K562 (cell line): ENCODE data around the gene MED16.

Experiments used
- ATF7 ChIP-seq: fragments of 450-650 bp; IDR thresholded peaks from 2 replicates; pipeline ENCODE4 v1.7.1; 2014; ENCODE audit warnings: mild to moderate bottlenecking, moderate library complexity
- BRF1 ChIP-seq: IDR thresholded peaks from 3 replicates; pipeline ENCODE4 v1.6.1; 2011; ENCODE audit warnings: borderline replicate concordance, mild to moderate bottlenecking; ENCODE audit not compliant: insufficient read length; ENCODE audit errors: extremely low read depth
- CAMTA2 ChIP-seq: fragments of 250-450 bp; sonication (Bioruptor Pico); conservative IDR thresholded peaks from 2 replicates; pipeline ENCODE4 v1.5.1; 2022
- HNRNPLL ChIP-seq: fragments of 200-400 bp; formaldehyde crosslinking; IDR thresholded peaks from 2 replicates; pipeline ENCODE4 v1.6.1; 2017; ENCODE audit warnings: low read length, low read depth, mild to moderate bottlenecking; ENCODE audit not compliant: poor library complexity, severe bottlenecking
- MAFK ChIP-seq: IDR thresholded peaks from 2 replicates; pipeline ENCODE4 v1.6.1; 2011; ENCODE audit warnings: low read length, improper control_type of control experiment
- NR3C1 ChIP-seq: sonication (generic); formaldehyde crosslinking; IDR thresholded peaks from 2 replicates; pipeline ENCODE4 v1.8.1; 2022; ENCODE audit warnings: missing genetic modification reagents
- POLR2A ChIP-seq: fragments of 450-650 bp; conservative IDR thresholded peaks from 2 replicates; pipeline ENCODE4 v1.6.1; 2016
- POLR2AphosphoS5 ChIP-seq: IDR thresholded peaks from 2 replicates; pipeline ENCODE4 v1.6.1; 2011; ENCODE audit warnings: mild to moderate bottlenecking, low read depth, low read length, moderate library complexity; ENCODE audit not compliant: control insufficient read depth, insufficient read depth
- TF ChIP-seq, protein P1 (sequence below), 3 experiments: IDR thresholded peaks in 2 of 3; conservative IDR thresholded peaks in 1 of 3; 2 replicates each; pipeline ENCODE4 v1.5.1; 2011 to 2012; ENCODE audit warnings: low read length in 3 of 3, mild to moderate bottlenecking in 3 of 3, control low read depth in 2 of 3, improper control_type of control experiment in 1 of 3, inconsistent platforms in 1 of 3, low read depth in 1 of 3, mixed read lengths in 1 of 3, moderate library complexity in 1 of 3; ENCODE audit not compliant: insufficient read depth in 2 of 3
- TF ChIP-seq, protein P2 (sequence below), 2 experiments: fragments of 450-650 bp; formaldehyde crosslinking in 1 of 2; IDR thresholded peaks; 2 replicates each; pipeline versions ENCODE4 v1.4.0 to v1.6.1; 2014 to 2020; ENCODE audit warnings: mild to moderate bottlenecking in 2 of 2, borderline replicate concordance in 1 of 2, low read depth in 1 of 2

GRCh38 chr19:937259-937694 lies 44.3 kb upstream of the MED16 start:
- TF ChIP-seq HNRNPLL (no peak), NR3C1 (CRISPR knock-in tag) (no peak), MAFK (no peak), POLR2A (no peak), POLR2AphosphoS5 (no peak), CAMTA2 (no peak), BRF1 (no peak), ATF7 (no peak)
- TF ChIP-seq, protein P1, sequence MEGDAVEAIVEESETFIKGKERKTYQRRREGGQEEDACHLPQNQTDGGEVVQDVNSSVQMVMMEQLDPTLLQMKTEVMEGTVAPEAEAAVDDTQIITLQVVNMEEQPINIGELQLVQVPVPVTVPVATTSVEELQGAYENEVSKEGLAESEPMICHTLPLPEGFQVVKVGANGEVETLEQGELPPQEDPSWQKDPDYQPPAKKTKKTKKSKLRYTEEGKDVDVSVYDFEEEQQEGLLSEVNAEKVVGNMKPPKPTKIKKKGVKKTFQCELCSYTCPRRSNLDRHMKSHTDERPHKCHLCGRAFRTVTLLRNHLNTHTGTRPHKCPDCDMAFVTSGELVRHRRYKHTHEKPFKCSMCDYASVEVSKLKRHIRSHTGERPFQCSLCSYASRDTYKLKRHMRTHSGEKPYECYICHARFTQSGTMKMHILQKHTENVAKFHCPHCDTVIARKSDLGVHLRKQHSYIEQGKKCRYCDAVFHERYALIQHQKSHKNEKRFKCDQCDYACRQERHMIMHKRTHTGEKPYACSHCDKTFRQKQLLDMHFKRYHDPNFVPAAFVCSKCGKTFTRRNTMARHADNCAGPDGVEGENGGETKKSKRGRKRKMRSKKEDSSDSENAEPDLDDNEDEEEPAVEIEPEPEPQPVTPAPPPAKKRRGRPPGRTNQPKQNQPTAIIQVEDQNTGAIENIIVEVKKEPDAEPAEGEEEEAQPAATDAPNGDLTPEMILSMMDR (IDR thresholded peaks at IDR 0.05 in 2 of 3, conservative IDR thresholded peaks at IDR 0.05 in 1 of 3; ENCODE audit: insufficient read depth in 2 of 3, low read depth in 1 of 3, low read length in 3 of 3): no peak
- TF ChIP-seq, protein P2, sequence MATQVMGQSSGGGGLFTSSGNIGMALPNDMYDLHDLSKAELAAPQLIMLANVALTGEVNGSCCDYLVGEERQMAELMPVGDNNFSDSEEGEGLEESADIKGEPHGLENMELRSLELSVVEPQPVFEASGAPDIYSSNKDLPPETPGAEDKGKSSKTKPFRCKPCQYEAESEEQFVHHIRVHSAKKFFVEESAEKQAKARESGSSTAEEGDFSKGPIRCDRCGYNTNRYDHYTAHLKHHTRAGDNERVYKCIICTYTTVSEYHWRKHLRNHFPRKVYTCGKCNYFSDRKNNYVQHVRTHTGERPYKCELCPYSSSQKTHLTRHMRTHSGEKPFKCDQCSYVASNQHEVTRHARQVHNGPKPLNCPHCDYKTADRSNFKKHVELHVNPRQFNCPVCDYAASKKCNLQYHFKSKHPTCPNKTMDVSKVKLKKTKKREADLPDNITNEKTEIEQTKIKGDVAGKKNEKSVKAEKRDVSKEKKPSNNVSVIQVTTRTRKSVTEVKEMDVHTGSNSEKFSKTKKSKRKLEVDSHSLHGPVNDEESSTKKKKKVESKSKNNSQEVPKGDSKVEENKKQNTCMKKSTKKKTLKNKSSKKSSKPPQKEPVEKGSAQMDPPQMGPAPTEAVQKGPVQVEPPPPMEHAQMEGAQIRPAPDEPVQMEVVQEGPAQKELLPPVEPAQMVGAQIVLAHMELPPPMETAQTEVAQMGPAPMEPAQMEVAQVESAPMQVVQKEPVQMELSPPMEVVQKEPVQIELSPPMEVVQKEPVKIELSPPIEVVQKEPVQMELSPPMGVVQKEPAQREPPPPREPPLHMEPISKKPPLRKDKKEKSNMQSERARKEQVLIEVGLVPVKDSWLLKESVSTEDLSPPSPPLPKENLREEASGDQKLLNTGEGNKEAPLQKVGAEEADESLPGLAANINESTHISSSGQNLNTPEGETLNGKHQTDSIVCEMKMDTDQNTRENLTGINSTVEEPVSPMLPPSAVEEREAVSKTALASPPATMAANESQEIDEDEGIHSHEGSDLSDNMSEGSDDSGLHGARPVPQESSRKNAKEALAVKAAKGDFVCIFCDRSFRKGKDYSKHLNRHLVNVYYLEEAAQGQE (IDR thresholded peaks at IDR 0.05; ENCODE audit: borderline replicate concordance): no peak
- TF ChIP-seq, protein P2 (CRISPR knock-in tag; IDR thresholded peaks at IDR 0.05; ENCODE audit: low read depth): no peak
